Hematopoietic multipotent progenitor cell treated with erythropoietin and hydrocortisone succinate and interleukin-3 and kit ligand, for 6 days (in vitro differentiated cells): ENCODE data around the gene NPAS3.

Experiments used
- DNase-seq: peaks from one replicate; pipeline ENCODE4 v3.0.0-alpha.2; 2015

Gene NPAS3

DNA sequence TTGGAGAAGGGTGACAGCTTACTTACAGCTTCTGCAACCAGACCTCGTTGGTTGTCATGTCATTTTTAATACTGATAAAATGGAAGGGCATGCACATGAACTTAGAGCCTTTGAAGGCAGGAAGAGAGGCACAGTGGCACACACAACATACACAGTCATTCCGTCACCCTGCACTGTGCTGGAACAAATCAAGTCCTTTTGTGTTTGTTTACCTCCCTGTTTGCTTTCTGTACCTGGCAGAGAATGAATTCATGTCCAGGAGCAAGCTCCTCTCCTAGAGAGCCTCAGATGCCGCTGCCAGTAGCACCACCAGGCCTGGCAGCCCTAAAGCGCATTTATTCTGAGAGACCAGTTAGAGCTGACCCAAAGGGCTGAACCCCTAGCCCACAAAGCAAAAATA lies 551.9 kb downstream of the NPAS3 start:
- no peak for DNase-seq

GRCh38 chr14:33491112-33491511 lies 552.4 kb downstream of the NPAS3 start:
- no peak for DNase-seq

GRCh38 chr14:33492491-33492890 lies 553.8 kb downstream of the NPAS3 start:
- DNase-seq = no peak

DNA sequence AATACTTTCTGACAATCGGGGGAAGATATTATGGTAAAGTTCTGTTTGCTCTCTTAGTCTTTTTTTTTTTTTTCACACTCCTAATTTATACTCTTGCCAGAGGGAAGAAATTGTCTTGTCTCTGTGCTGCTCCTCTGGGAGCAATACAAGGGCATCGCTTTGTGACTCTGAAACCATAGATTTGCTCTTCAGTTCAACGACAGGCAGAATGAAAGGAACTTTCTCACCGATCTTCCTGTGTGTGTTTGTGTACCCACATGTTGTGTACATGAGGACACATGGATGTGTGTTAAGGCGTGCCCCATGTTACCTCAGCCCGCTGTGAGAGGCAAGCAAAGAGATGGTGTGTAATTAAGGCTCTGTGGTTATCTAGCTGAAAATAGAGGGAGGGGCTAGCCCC lies 554.6 kb downstream of the NPAS3 start:
- DNase-seq = no peak

GRCh38 chr14:33493990-33494389 lies 555.3 kb downstream of the NPAS3 start:
- no peak for DNase-seq

DNA sequence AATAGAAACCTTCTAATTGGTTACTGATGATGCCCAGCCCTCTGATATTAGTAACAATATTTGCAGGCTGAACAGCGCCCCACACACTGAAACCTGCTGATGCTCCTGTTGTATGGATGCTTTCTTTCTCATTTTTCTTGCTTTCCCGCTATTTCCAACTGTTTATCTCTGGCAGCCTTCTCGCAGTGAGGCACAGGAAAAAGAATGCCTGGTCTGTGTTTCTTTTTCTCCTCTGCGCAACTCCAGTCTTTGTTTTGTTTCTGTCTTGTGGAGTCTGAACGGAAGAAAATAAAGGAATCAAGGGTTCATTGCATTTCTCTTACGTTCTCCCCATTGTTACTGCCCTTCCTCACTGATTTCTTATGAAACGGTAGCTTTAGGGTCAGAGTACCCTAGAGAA lies 561.0 kb downstream of the NPAS3 start:
- no peak for DNase-seq

DNA sequence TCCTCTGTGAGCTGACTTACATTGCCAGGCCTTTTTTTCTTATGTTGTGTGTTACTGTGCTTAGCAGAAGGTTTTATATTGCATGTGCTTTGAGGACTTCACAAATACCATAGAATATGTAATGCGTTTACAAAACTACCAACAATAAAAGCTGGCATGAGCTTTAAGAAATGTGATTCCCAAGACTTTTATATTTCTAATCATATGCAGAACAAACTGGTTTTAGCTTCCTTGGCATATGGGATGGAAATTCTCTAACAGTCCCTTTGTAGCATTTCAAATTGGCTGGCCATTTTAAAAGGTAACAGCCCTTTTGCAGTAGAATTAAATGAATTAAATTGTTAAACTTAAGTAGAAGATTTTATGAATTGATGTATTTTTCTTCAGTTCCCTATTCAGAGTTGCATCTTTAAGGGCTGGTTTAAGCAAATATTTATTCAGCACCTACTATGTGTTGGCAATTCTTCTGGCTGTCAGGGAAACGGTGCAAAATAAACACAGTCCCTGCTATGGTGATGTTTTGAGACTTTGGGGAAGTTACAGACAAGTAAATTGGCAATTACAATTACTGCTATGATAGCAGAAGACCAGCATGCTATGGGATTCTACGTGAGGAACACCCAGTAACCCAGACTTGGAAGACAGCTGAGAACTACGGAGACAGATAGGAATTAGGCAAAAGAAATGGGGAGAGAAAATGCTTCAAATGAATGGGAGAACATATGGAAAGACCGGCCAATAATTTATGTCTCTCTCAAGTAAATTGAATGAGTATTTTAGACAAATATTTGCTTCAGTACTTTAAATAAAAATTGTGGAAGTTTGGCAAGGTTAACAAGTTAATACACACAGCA lies 565.8 kb downstream of the NPAS3 start:
- no peak for DNase-seq

GRCh38 chr14:33505266-33505962 lies 566.7 kb downstream of the NPAS3 start:
- DNase-seq = no peak

GRCh38 chr14:33505963-33506329 lies 567.3 kb downstream of the NPAS3 start:
- no peak for DNase-seq

DNA sequence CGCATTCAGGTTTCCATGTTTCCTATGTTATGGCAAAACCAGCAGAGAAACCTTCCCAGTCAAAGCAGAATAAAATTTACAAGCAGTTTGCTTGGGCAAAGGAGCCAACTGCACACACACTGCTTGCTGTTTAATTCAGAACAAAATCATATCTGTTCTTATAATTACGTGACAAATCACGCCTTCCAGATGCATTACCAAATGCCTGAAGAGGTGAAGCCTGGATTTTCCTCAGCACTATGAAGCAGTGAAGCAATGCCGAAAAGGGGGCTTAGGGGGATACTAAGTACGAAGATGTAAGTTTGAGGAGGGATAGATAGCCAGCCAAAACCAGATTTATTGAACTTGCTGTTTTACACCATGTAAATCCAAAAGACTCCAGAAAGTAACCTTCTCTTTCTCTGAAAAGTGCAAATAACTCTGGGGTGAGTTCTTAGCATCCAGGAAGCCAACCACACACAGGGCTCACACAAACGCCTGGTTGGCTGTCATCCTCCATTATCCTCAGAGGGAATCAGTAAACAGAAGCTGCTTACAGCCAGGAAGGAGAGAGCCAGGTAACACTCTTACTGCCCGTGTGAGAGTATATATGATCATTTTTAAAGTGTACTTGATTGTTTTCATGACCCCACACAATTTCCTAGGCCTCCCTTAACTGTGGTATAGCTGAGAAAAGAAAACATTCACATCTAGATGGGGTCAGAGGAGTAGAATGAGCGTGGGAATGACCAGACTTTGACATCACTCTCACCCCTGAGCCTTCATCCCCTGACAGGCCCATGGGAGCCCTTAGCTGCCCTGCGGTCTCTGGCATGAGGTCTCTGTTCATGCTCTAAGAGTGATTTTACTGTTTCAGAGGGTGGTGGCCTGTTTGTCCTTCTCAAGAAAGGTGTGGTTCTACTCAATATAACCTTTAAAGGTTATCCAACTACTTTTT lies 569.7 kb downstream of the NPAS3 start:
- DNase-seq = no peak

DNA sequence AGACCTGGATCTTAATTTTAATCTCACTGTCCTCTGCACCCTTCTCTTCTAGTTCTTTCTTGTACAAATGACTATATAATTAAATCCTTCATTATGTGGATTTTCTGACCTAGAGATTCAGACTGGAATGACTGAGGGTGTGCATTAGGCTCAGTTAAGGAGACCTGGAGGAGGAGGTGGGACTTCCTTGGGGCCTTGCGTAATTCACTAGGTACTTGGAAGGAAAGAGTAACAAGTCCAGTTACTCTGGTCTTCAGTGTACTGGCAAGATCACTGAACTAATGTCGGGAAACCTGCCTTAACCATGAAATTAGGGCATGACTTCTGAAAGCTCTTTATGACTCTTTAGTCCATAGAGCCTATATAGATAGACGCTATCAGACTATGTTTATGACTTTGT lies 570.8 kb downstream of the NPAS3 start:
- no peak for DNase-seq

DNA sequence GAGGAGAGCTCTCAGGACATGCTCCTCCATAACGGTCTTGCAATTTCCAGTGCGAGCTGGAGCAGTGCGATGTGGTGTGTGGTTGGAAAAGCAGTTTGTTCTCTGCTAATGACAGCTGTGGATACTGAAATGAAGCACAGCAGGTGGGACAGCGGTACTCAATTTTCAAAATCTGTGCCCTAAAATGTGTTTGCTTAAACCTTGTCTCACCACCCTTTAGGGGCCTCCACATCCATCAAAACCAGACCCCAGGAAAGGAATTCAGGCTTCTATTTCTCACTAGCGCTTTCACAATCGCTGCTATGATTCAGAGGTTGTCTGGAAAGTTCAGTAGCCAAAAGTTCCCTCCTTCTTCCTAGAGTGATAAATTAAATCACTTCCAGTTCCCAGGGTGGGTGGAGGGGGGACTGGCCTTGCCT lies 571.4 kb downstream of the NPAS3 start:
- DNase-seq = no peak

DNA sequence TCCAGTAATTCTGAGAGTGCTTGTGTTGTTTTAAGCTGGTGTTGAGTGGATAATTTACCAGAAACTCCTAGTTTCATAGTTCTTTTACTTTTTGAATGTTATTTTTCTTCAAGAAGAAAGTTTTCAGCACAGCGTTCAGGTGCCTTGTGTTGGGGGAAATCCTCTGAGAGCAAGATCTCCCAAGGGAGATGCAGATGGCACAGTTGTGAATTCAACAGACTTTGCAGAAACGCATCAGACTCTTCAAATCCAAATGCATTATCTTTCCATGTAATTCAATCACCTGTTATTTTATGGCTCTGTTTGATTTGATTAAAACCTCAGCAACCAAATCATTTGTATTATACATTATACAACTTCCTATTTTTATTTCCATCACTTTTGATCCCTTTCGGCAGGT lies 572.3 kb downstream of the NPAS3 start:
- DNase-seq = no peak

GRCh38 chr14:33511851-33512640 lies 573.4 kb downstream of the NPAS3 start:
- DNase-seq = no peak

GRCh38 chr14:33515441-33515840 lies 576.8 kb downstream of the NPAS3 start:
- no peak for DNase-seq

DNA sequence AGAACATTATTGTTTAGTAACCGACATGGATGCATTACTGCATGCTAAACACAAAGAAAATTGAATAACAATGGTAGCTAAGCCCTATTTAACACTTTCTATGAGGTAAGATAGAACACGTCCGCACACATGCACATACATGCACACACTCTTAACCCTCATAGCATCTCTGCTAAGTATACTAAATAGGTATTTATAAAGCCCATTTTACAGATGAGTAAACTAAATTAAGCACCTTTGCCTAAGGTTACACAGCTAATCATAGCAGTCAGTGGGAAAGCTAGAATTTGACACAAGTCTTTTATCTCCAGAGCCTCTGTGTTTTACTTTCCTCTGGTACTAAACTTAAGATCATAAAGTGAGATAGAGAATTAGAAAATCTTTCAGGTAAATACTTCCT lies 577.2 kb downstream of the NPAS3 start:
- DNase-seq = no peak

GRCh38 chr14:33516898-33517436 lies 578.3 kb downstream of the NPAS3 start:
- DNase-seq = no peak

- DNase-seq = no peak
Measured at GRCh38 chr14:33521192-33521591, 582.5 kb downstream of the NPAS3 start.

GRCh38 chr14:33524244-33524643 lies 585.6 kb downstream of the NPAS3 start:
- DNase-seq = no peak

DNA sequence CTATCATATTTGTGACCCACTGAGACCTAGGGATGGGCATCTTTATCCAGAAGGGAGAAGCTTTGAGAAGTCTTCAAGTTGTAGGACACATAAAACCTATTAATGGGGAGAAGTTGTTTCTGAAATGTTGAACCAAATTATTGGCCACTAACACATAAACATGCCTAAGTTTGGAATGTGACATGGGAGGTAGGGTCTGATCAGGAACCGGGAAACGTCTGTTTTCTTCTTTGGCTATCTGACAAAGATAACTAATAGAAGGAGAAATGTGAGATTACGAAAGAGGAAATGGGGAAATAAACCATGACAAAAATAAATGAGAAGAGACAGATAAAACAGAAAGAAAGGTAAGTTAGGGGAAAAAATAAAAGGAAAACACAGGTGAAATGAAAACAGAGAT lies 586.9 kb downstream of the NPAS3 start:
- DNase-seq = no peak

DNA sequence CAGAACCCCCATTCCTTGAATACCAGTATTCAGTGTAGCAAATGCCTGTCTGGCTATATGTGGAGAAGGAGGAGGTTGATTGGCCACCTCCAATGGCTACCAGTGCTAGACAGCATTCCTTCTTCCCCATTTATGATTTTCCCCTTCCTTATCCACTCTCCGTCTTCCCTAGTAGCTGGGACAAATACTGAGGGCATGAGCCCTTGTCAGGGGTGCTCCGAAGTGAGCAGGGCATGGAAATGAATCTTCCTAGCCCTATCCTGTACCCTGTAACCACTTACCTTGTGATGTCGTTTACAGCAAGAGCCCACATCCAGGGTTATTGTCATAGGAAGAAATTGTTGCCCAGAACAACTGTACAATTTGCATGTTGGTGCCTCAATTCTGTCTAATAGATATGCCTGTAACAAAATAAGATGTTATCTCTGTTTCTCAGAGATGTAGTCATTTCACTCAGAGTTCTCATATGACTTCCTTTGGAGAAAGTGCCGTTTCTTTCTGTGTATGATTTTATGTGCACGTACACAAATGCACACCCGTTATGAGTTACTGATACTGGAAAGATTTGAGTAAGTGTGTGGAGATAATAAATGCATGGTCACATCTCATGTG lies 588.5 kb downstream of the NPAS3 start:
- DNase-seq = no peak

- no peak for DNase-seq
Measured at GRCh38 chr14:33528655-33529054, 590.0 kb downstream of the NPAS3 start.
